Measurements from ENCODE around the gene ZNF577.
A peak's percentile ranks its signal among the peaks of the same experiment; 100 is the strongest.
"Not testable (repeated sequence)": the region's sequence is repeated elsewhere in the genome, so short reads cannot be mapped to it uniquely, and the experiment has no call there.

Gene ZNF577

GRCh38 chr19:51887522-51888498 is at the start of gene ZNF577:
ZNF577 (minus strand) TSS chr19:51887951; CDS start chr19:51880382, 7,569 bp downstream.
- DNase-seq = peak; percentile 62

GRCh38 chr19:51931921-51932320 is 44.2 kb upstream of the ZNF577 start:
- no peak for DNase-seq

GRCh38 chr19:51927859-51928258 is 40.1 kb upstream of the ZNF577 start:
- no peak for DNase-seq

GRCh38 chr19:51926784-51927741 is 39.3 kb upstream of the ZNF577 start, which contains the start of gene ZNF613:
ZNF613 (plus strand) TSS chr19:51927472; CDS start chr19:51936221, 8,749 bp downstream.
- peak; percentile 85 for DNase-seq

- DNase-seq = no peak
Measured at GRCh38 chr19:51926426-51926783, 38.7 kb upstream of the ZNF577 start.

GRCh38 chr19:51921949-51922348 is 34.2 kb upstream of the ZNF577 start:
- DNase-seq = no peak

- DNase-seq = no peak
Measured at GRCh38 chr19:51919606-51920005, 31.9 kb upstream of the ZNF577 start.

GRCh38 chr19:51916167-51916566 is 28.4 kb upstream of the ZNF577 start:
- DNase-seq = no peak

GRCh38 chr19:51915324-51915867 is 27.6 kb upstream of the ZNF577 start:
- no peak for DNase-seq

- not testable (repeated sequence) for DNase-seq
Measured at GRCh38 chr19:51907981-51908380, 20.2 kb upstream of the ZNF577 start.

- DNase-seq = not testable (repeated sequence)
Measured at GRCh38 chr19:51906108-51906507, 18.4 kb upstream of the ZNF577 start.

- not testable (repeated sequence) for DNase-seq
Measured at GRCh38 chr19:51905639-51906038, 17.9 kb upstream of the ZNF577 start.

- DNase-seq = no peak
Measured at GRCh38 chr19:51905206-51905605, 17.5 kb upstream of the ZNF577 start.

GRCh38 chr19:51904331-51905165 is 16.8 kb upstream of the ZNF577 start, which contains the start of gene ZNF649:
ZNF649 (minus strand) TSS chr19:51905017; CDS start chr19:51900107, 4,910 bp downstream.
- DNase-seq = peak; percentile 80

- no peak for DNase-seq
Measured at GRCh38 chr19:51903192-51903591, 15.4 kb upstream of the ZNF577 start.

GRCh38 chr19:51901860-51902259 is 14.1 kb upstream of the ZNF577 start:
- DNase-seq = no peak

GRCh38 chr19:51891193-51891747 is 3.5 kb upstream of the ZNF577 start:
- no peak for DNase-seq

- no peak for DNase-seq
Measured at GRCh38 chr19:51889934-51890333, 2.2 kb upstream of the ZNF577 start.

- DNase-seq = no peak
Measured at GRCh38 chr19:51884713-51885112, 3.0 kb downstream of the ZNF577 start.

GRCh38 chr19:51882518-51882917 is 5.2 kb downstream of the ZNF577 start:
- DNase-seq = no peak

GRCh38 chr19:51873097-51873496 is 14.7 kb downstream of the ZNF577 start:
- DNase-seq = no peak
